Astrocyte of the spinal cord (primary cell): ENCODE measurements around the gene GFY.
A peak's percentile ranks its signal among the peaks of the same experiment; 100 is the strongest.

Source experiments
- DNase-seq: peaks from one replicate; pipeline ENCODE4 v3.0.0; 2011; ENCODE audit warnings: low read depth, low spot score
- H3K4me3 ChIP-seq: 2 replicates; pipeline ENCODE4 v1.5.1; 2011; ENCODE audit warnings: low read depth, mild to moderate bottlenecking, low read length, moderate library complexity
- in situ Hi-C: cut with HindIII; loops from 2 replicates; pipeline ENCODE4 v1.10.0; 2017; ENCODE audit warnings: low sequenced_read_pairs
- TF ChIP-seq, protein P1 (sequence below): IDR thresholded peaks from 2 replicates; pipeline ENCODE4 v1.5.1; 2012; ENCODE audit warnings: low read depth, mild to moderate bottlenecking, low read length, inconsistent platforms

The GFY gene

DNA sequence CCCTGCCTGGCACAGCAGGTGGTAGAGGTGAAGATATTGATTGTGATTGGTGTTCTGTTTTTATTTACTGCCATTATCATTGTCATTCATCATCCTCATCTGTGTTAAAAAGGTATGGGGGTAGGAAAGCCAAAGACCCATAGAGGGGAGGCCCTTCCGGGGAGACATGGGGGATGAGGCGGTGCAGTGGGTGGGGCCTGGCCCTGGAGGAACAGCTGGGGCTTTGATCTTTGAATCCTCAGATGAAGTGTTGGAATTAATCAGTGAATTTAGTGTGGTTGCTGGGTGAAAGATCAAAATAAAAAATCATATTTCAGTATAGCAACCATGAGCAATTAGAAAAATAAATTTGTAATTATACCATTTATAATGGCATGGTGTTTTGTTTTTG is 9.4 kb upstream of the GFY start:
- TF ChIP-seq, protein P1, sequence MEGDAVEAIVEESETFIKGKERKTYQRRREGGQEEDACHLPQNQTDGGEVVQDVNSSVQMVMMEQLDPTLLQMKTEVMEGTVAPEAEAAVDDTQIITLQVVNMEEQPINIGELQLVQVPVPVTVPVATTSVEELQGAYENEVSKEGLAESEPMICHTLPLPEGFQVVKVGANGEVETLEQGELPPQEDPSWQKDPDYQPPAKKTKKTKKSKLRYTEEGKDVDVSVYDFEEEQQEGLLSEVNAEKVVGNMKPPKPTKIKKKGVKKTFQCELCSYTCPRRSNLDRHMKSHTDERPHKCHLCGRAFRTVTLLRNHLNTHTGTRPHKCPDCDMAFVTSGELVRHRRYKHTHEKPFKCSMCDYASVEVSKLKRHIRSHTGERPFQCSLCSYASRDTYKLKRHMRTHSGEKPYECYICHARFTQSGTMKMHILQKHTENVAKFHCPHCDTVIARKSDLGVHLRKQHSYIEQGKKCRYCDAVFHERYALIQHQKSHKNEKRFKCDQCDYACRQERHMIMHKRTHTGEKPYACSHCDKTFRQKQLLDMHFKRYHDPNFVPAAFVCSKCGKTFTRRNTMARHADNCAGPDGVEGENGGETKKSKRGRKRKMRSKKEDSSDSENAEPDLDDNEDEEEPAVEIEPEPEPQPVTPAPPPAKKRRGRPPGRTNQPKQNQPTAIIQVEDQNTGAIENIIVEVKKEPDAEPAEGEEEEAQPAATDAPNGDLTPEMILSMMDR = no peak
- no peak for DNase-seq
- in situ Hi-C loops = no loop called here
- H3K4me3 ChIP-seq = no peak overlapping the region

DNA sequence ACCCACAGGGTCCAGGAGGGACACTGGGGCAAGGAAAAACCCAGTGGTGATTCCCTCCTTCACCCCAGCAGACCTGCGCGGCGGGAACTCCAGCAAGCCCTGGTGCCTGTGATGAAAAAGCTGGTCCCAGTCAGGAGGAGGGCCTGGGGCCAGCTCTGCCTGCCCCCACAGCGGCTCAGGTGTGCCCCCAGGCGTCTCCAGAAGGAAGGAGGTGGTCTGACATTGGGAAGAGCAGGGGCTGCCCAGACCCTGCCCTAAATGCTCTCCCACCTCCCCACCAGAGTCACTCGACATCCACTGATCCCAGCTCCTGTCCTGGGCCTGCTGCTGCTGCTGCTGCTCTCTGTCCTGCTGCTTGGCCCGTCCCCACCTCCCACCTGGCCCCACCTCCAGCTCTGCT is 8.1 kb upstream of the GFY start:
- in situ Hi-C loops = no loop called here
- no peak for DNase-seq
- TF ChIP-seq, protein P1 = no peak
- H3K4me3 ChIP-seq = no peak overlapping the region

GRCh38 chr19:49418511-49418910 is 6.7 kb upstream of the GFY start:
- DNase-seq = no peak
- no peak overlapping the region for H3K4me3 ChIP-seq
- in situ Hi-C loops = no loop called here
- TF ChIP-seq, protein P1 = no peak

GRCh38 chr19:49419173-49419572 is 6.0 kb upstream of the GFY start:
- H3K4me3 ChIP-seq = no peak overlapping the region
- in situ Hi-C loops = no loop called here
- TF ChIP-seq, protein P1 = no peak
- no peak for DNase-seq

DNA sequence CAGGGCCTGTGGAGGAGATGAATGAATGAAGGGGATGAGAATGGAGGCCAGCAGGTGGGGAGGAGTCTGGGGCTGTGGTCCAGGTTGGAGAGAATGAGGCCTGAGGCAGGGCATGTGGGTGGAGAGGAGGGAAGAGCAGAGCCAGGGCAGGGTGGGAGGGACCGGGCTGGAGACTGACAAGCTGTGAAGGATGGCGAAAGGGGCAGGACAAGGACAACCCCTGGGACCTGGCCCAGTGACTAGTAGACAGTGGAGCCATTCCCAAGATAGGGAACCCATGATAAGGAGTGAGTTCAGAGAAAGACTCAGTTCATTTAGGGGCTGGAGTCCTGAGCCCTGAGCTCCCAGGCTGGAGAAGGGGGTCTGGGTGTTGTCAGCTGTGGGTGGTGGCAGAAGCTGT is 5.0 kb upstream of the GFY start:
- no peak for DNase-seq
- TF ChIP-seq, protein P1 = no peak
- no peak overlapping the region for H3K4me3 ChIP-seq
- in situ Hi-C loops = no loop called here

- in situ Hi-C loops = no loop called here
- peak; percentile 27 for DNase-seq
- H3K4me3 ChIP-seq = no peak overlapping the region
- TF ChIP-seq, protein P1 = no peak
Measured at GRCh38 chr19:49421039-49421877, 3.9 kb upstream of the GFY start.
